K562 (cell line): Measurements from ENCODE around the gene UBXN10. TPM values are rescaled to one million over a fixed set of nuclear protein-coding genes. Genes with fewer than 3 reads are reported as not detected.

Source experiments
- ATAC-seq: fragments of 200-7000 bp; cut with Tn5 transposase; 3 replicates; pipeline ENCODE4 v1.9.1; 2020; ENCODE audit warnings: moderate library complexity
- BruUV-seq: library from RNA; stranded (reverse); fragments of 400-500 nt; replicated peaks from 2 replicates; lab custom pipeline; 2021; lab: Mats Ljungman, UMichigan
- CTCF ChIA-PET: fragments of 300-600 bp; formaldehyde crosslinking; extraction: SDS; loops from one replicate; lab custom pipeline; 2021; ENCODE audit warnings: low intra/inter-chr PET ratio; lab: Yijun Ruan, JAX
- POLR2A ChIA-PET: fragments of 300-600, 350-650 bp; sonication (Branson Sonifier 250); formaldehyde crosslinking; extraction: SDS; loops from one replicate; lab custom pipeline; 2021; ENCODE audit warnings: antibody characterized with exemption, inconsistent platforms; lab: Yijun Ruan, JAX
- DNase-seq, 4 experiments: peaks; one replicate each; pipeline versions ENCODE4 v3.0.0 to v3.0.0-alpha.2; 2011 to 2018; ENCODE audit warnings: low spot score in 3 of 4, mixed read lengths in 3 of 4; ENCODE audit errors: extremely low read depth in 1 of 4
- FAIRE-seq: peaks from 2 replicates; lab custom pipeline; 2011; peaks lifted over from hg19 to GRCh38; lab: Jason Lieb, UNC
- H2AFZ ChIP-seq: 2 replicates; pipeline ENCODE4 v1.6.0; 2011; ENCODE audit warnings: low read depth, low read length, control low read depth, inconsistent platforms
- H3K27ac ChIP-seq: fragments of 200-600 bp; 3 replicates; pipeline ENCODE4 v1.8.0; 2011; ENCODE audit warnings: low read depth, mild to moderate bottlenecking, control low read depth, inconsistent platforms, low read length, moderate library complexity, mixed read lengths; ENCODE audit errors: extremely low read depth
- H3K27me3 ChIP-seq, 2 experiments: fragments of 300-600 bp in 1 of 2; 2 replicates in 1 of 2; 3 replicates in 1 of 2; pipeline versions ENCODE4 v1.6.0 to v1.8.0; 2011; ENCODE audit warnings: inconsistent platforms in 2 of 2, low read length in 2 of 2, mild to moderate bottlenecking in 1 of 2, mixed read lengths in 1 of 2, moderate library complexity in 1 of 2; ENCODE audit not compliant: control insufficient read depth in 2 of 2, insufficient read depth in 2 of 2
- H3K36me3 ChIP-seq: fragments of 300-600 bp; 3 replicates; pipeline ENCODE4 v1.8.0; 2011; ENCODE audit warnings: mild to moderate bottlenecking, low read length, inconsistent platforms; ENCODE audit not compliant: control insufficient read depth, insufficient read depth
- H3K4me1 ChIP-seq, 2 experiments: fragments of 200-600 bp in 1 of 2; replicated peaks in 1 of 2; 2 replicates in 1 of 2; 3 replicates in 1 of 2; pipeline versions ENCODE4 v1.5.1 to v1.8.0; 2011; ENCODE audit warnings: inconsistent platforms in 2 of 2, low read length in 2 of 2, mild to moderate bottlenecking in 1 of 2, mixed read lengths in 1 of 2, moderate library complexity in 1 of 2; ENCODE audit not compliant: control insufficient read depth in 2 of 2, insufficient read depth in 2 of 2
- H3K4me2 ChIP-seq: 2 replicates; pipeline ENCODE4 v1.6.1; 2011; ENCODE audit warnings: low read length, control low read depth, inconsistent platforms, mixed read lengths; ENCODE audit not compliant: insufficient read depth
- H3K4me3 ChIP-seq: fragments of 200-600 bp; sonication (generic), shearing (Covaris generic); 2 replicates; pipeline ENCODE4 v1.5.1; 2016; ENCODE audit warnings: control low read depth, inconsistent platforms
- H3K79me2 ChIP-seq: fragments of 200-600 bp; 3 replicates; pipeline ENCODE4 v1.8.0; 2011; ENCODE audit warnings: low read length, inconsistent platforms; ENCODE audit not compliant: control insufficient read depth, insufficient read depth
- H3K9ac ChIP-seq, 2 experiments: 2 replicates each; pipeline versions ENCODE4 v1.6.0 to v1.6.1; 2011; ENCODE audit warnings: low read depth in 2 of 2, low read length in 2 of 2, control low read depth in 1 of 2, inconsistent platforms in 1 of 2, mild to moderate bottlenecking in 1 of 2, mixed read lengths in 1 of 2; ENCODE audit not compliant: insufficient read depth in 1 of 2
- H3K9me1 ChIP-seq: one replicate; pipeline ENCODE4 v1.6.0; 2011; ENCODE audit warnings: inconsistent platforms, mild to moderate bottlenecking, low read length, moderate library complexity; ENCODE audit not compliant: control insufficient read depth, insufficient read depth
- H3K9me3 ChIP-seq: replicated peaks from 2 replicates; pipeline ENCODE4 v1.5.1; 2011; ENCODE audit warnings: low read depth, low read length, inconsistent platforms; ENCODE audit not compliant: control insufficient read depth, insufficient read depth
- H4K20me1 ChIP-seq: replicated peaks from 2 replicates; pipeline ENCODE4 v1.6.1; 2011; ENCODE audit warnings: low read length, inconsistent platforms, mixed read lengths; ENCODE audit not compliant: control insufficient read depth, insufficient read depth
- BHLHE40 ChIP-seq: IDR thresholded peaks from 2 replicates; pipeline ENCODE4 v1.6.1; 2011; ENCODE audit warnings: low read length, improper control_type of control experiment
- MECOM ChIP-seq: fragments of 250-450 bp; sonication (Bioruptor Pico); IDR thresholded peaks from 2 replicates; pipeline ENCODE4 v1.8.0; 2022; ENCODE audit warnings: inconsistent platforms
- REST ChIP-seq, 2 experiments: fragments of 450-650 bp; formaldehyde crosslinking in 1 of 2; IDR thresholded peaks; 2 replicates each; pipeline versions ENCODE4 v1.4.0 to v1.6.1; 2014 to 2020; ENCODE audit warnings: mild to moderate bottlenecking in 2 of 2, borderline replicate concordance in 1 of 2, low read depth in 1 of 2
- ZBTB34 ChIP-seq: fragments of 250-450 bp; sonication (Bioruptor Pico); IDR thresholded peaks from 2 replicates; pipeline ENCODE4 v1.8.0; 2021; ENCODE audit warnings: mild to moderate bottlenecking, moderate library complexity
- ZKSCAN1 ChIP-seq: fragments of 150-350 bp; IDR thresholded peaks from 2 replicates; pipeline ENCODE4 v1.6.1; 2016; ENCODE audit warnings: low read depth, low read length
- ZNF212 ChIP-seq: fragments of 450-650 bp; formaldehyde crosslinking; IDR thresholded peaks from 2 replicates; pipeline ENCODE4 v1.4.0; 2020; ENCODE audit warnings: mild to moderate bottlenecking
- ZNF280A ChIP-seq: fragments of 450-650 bp; IDR thresholded peaks from 2 replicates; pipeline ENCODE4 v1.6.1; 2018; ENCODE audit warnings: mild to moderate bottlenecking, low read depth; ENCODE audit not compliant: partially characterized antibody
- WGBS: fragments of 100-300 bp; shearing (Covaris generic); methylation state at CpG from one replicate; pipeline ENCODE4 v1.1.6; 2016; ENCODE audit warnings: low coverage, mixed read lengths; ENCODE audit not compliant: insufficient coverage; ENCODE audit errors: missing lambda C conversion rate; 5-methylcytosine and 5-hydroxymethylcytosine counted together
- in situ Hi-C: fragments of 300-500 bp; cut with MboI; formaldehyde crosslinking; loops from 4 replicates; pipeline ENCODE4 v1.15.0; 2018; ENCODE audit warnings: inconsistent platforms, mixed read lengths
- intact Hi-C: fragments of 100-400 bp; cut with micrococcal nuclease; formaldehyde crosslinking; loops from 2 replicates; pipeline ENCODE4 v1.14.2; 2022
- polyA plus RNA-seq, 8 experiments: library from polyadenylated mRNA; depleted of rRNA in 4 of 8; stranded (reverse) in 5 of 8; unstranded in 3 of 8; fragments of >200 nt; fragmentation: Nextera tagmentation in 2 of 8; fragmentation: Illumina TruSeq in 1 of 8; extraction: Ambion mirVana in 2 of 8; extraction: Trizol in 1 of 8; gene quantifications; 2 replicates each; pipeline versions ENCODE4 v1.2.1 to v1.2.3, GENCODE V29; 2011 to 2014; ENCODE audit warnings: inconsistent platforms in 1 of 8, missing spikeins in 1 of 8
- total RNA-seq, 7 experiments: library from RNA; depleted of rRNA in 6 of 7; stranded (reverse); fragments of >200 nt in 6 of 7; fragmentation: Illumina TruSeq in 2 of 7; extraction: Trizol in 2 of 7; gene quantifications; 2 replicates each; pipeline versions ENCODE4 v1.2.1 to v1.2.3, GENCODE V29; 2011 to 2021; ENCODE audit warnings: low replicate concordance in 1 of 7

The UBXN10 gene
- total and polyA plus RNA-seq, 9 of the 15 experiments (the other 6 are each of a cell fraction or from before 2014, with no cell fraction given), result 10.7 to 17.7 (median 13.6) TPM

GRCh38 chr1:20212085-20212684 is 26.3 kb downstream of the UBXN10 start:
- no TSS peak for BruUV-seq
- ChIA-PET CTCF (interaction anchor here (0.6 to 1.9 kb wide), 4 partner anchors 13 to 282 kb away, joined by 3 to 8 read pairs (median 6); no protein-coding TSS in a partner anchor), POLR2A (interaction anchor here (0.7 kb wide), 1 partner anchor 293 kb away, joined by 3 read pairs; no protein-coding TSS in a partner anchor)
- intact Hi-C loops, result loop anchor here (2.0 to 10.0 kb wide), 2 partner anchors 93 to 283 kb away; no protein-coding TSS in a partner anchor
- no peaks in the 10 kb centered on the region for H3K36me3 ChIP-seq
- FAIRE-seq (no peak), DNase-seq (peak in 3 of 4 experiments; percentile 22 to 51 (median 24)), ATAC-seq (peak; percentile 57)
- H3K27me3 ChIP-seq, result peaks cover 0 to 14% of the 10 kb centered on the region in 2 experiments; a peak in 3 of 5 replicates
- no peak overlapping the region for H3K4me3 ChIP-seq
- H3K9ac ChIP-seq, result peak overlapping the region; percentile 6 to 15; a peak in 1 of 4 replicates
- H3K9me3 ChIP-seq, result 0 out of 2 replicates have a peak, but pooled peaks cover 3% of the 10 kb centered on the region
- in situ Hi-C loops, result loop anchor here (10.0 kb wide), 1 partner anchor 283 kb away; no protein-coding TSS in a partner anchor
- H2AFZ ChIP-seq, result peak overlapping the region; percentile 83
- no peaks in the 10 kb centered on the region for H4K20me1 ChIP-seq
- H3K9me1 ChIP-seq, result no peaks in the 10 kb centered on the region
- no peaks in the 10 kb centered on the region for H3K79me2 ChIP-seq
- no peak overlapping the region; the same call in 1 of the 3 replicates for H3K27ac ChIP-seq
- peaks cover 21 to 23% of the 10 kb centered on the region in 2 experiments for H3K4me1 ChIP-seq
- peak overlapping the region; percentile 60 for H3K4me2 ChIP-seq
- WGBS, result 15% methylated on average over 11 of the region's 11 CpGs
- TF ChIP-seq ZNF212 (CRISPR knock-in tag) (no peak), MECOM (CRISPR knock-in tag) (no peak), ZBTB34 (CRISPR knock-in tag) (no peak), REST (IDR thresholded peaks at IDR 0.05; ENCODE audit: borderline replicate concordance) (peak; percentile 59), REST (CRISPR knock-in tag; IDR thresholded peaks at IDR 0.05; ENCODE audit: low read depth) (no peak), BHLHE40 (no peak), ZNF280A (no peak), ZKSCAN1 (no peak)
